22Rv1 (cell line): Measurements from ENCODE around the gene SLC35A5.

Experiments
- CTCF ChIP-seq: fragments of 450-650 bp; IDR thresholded peaks from 2 replicates; pipeline ENCODE4 v1.5.1; 2017; ENCODE audit warnings: mild to moderate bottlenecking
- ZFX ChIP-seq: fragments of 450-650 bp; IDR thresholded peaks from 2 replicates; pipeline ENCODE4 v1.6.1; 2017; ENCODE audit warnings: antibody characterized with exemption, borderline replicate concordance

- TF ChIP-seq CTCF: no peak
- TF ChIP-seq ZFX: no peak
These were observed 44.3 kb downstream of the SLC35A5 start for GRCh38 chr3:112606098-112606497.
